ENCODE data around the gene ZC3H15. TPM values are rescaled to one million over a fixed set of nuclear protein-coding genes. Genes with fewer than 3 reads are reported as not detected.
"Not testable (repeated sequence)": the region's sequence is repeated elsewhere in the genome, so short reads cannot be mapped to it uniquely, and the experiment has no call there.

Gene ZC3H15
- total RNA-seq = 10 to 100 TPM; 26.4 to 55.8 TPM

DNA sequence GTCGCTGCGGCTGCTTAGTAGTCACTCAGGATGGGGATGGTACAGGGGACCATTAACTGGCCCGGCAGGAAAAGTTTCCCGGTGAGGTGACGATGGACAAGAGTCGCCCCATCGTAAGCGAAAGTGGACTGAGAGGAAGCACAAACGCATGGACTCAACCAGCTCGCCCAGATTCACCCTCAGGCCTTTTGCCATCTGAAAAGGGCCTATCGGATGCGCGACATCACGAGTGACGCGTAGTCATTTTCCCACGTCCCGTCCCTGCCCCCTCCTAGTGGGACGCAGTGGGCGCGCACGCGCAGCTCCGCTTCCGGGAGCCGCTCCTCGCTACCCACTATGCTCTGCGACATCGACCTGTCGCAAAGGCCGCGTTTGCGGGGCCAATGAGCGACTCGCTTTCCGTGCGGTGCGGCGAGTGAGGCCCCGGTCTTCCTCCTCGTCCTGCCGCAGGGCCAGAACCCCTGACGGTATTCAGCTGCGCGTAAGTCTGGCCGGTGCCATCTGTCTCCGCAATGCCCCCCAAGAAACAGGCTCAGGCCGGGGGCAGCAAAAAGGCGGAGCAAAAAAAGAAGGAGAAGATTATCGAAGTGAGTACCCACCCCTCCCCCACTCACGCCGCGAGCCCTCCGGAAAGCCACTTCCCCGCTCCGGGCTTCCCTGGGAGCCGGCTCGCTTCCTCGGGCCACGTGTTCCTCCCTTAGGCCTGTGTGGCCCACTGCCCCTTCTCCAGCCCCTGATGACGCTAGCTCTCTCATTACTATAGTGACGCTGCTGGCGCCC is at the start of gene ZC3H15:
TSS of gene ZC3H15 (plus strand) at position 390 of the 780 bp plus-strand sequence. CDS start at position 513, 123 bp downstream.
- peak; percentile 99 for ATAC-seq
- peak in 1 of 7 experiments; percentile 20 for TF ChIP-seq CTCF (IDR thresholded peaks at IDR 0.05)
- TF ChIP-seq POLR2A (IDR thresholded peaks at IDR 0.05) = peak; percentile 72 to 93 (median 90)
- 0 to 1% methylated on average over 32 to 63 of the region's 63 CpGs for WGBS, 2 donors

DNA sequence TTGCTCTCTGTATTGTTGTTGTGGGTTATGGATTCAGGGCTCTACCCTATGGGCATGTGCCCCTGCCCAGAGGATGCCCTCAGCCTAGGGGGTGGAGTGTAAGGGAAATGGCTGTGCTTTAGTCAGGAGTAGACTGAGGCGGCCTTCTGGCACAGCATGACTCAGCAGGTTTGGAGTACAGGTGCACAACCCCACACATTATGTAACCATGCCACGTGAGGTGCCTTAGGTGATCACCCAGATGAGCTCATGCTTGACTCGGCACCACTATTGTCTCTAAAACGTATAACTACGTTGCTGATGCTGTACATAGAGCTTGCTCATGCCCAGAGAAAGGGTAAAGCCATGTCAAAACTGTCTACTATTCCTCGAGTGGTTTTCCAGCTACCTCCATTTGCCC is 48.3 kb upstream of the ZC3H15 start:
- intact Hi-C loops (cut with DNase I) = no loop called here
- 90 to 95% methylated on average over 6 of the region's 6 CpGs for WGBS, 2 donors
- H3K4me1 ChIP-seq = no peaks in the 10 kb centered on the region
- H3K9me3 ChIP-seq = no peaks in the 10 kb centered on the region
- no peak for DNase-seq
- TF ChIP-seq POLR2A (IDR thresholded peaks at IDR 0.05) = no peak
- TF ChIP-seq CTCF (IDR thresholded peaks at IDR 0.05) = no peak
- no peak overlapping the region for H3K27ac ChIP-seq
- no peak overlapping the region for H3K4me3 ChIP-seq
- no peaks in the 10 kb centered on the region for H3K36me3 ChIP-seq (replicated peaks in 1 of 2; ENCODE audit: insufficient read depth in 1 of 2, low read depth in 2 of 2)
- no peaks in the 10 kb centered on the region for H3K27me3 ChIP-seq
- ATAC-seq = no peak

More for the DNA sequence above, at the start of gene ZC3H15:
- Histone ChIP-seq H3K9me3 (no peaks in the 10 kb centered on the region), H3K4me1 (peaks cover 46% of the 10 kb centered on the region), H3K27me3 (no peaks in the 10 kb centered on the region), H3K36me3 (replicated peaks in 1 of 2; ENCODE audit: insufficient read depth in 1 of 2, low read depth in 2 of 2) (no peaks in the 10 kb centered on the region), H3K27ac (peak within 1 kb of the TSS; percentile 75 to 89 (median 86)), H3K4me3 (peak within 1 kb of the TSS; percentile 50 to 61)
- peak; percentile 95 to 97 (median 96) for DNase-seq
- intact Hi-C loops (cut with DNase I) = no loop called here

DNA sequence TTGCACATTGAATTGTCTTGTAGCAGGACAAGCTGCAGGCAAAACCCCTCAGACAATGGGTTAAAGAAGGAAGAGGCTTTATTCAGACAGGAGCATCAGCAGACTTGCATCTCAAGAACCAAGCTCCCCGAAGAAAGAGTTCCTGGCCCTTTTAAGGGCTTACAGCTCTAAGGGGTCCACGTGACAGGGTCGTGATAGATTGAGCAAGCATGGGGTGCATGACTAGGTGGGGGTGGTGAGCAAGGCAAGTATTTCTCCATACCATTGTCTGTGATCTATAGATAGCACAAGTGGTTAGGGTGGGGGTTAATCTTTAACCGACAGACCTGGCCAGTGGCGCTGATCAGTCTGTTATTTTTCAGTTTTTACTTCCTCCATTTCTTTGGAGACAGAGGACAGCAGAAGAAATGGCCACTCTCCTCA is 46.4 kb upstream of the ZC3H15 start:
- H3K4me1 ChIP-seq; H3K36me3 ChIP-seq (replicated peaks in 1 of 2; ENCODE audit: insufficient read depth in 1 of 2, low read depth in 2 of 2); H3K9me3 ChIP-seq; H3K27ac ChIP-seq; intact Hi-C loops (cut with DNase I); H3K27me3 ChIP-seq; DNase-seq; H3K4me3 ChIP-seq; ATAC-seq: not testable (repeated sequence)
- WGBS, 2 donors = 87 to 92% methylated on average over 5 of the region's 5 CpGs

GRCh38 chr2:186440506-186440905 is 45.6 kb upstream of the ZC3H15 start:
- Histone ChIP-seq H3K9me3 (no peaks in the 10 kb centered on the region), H3K27ac (no peak overlapping the region), H3K27me3 (no peaks in the 10 kb centered on the region), H3K4me1 (no peaks in the 10 kb centered on the region), H3K36me3 (replicated peaks in 1 of 2; ENCODE audit: insufficient read depth in 1 of 2, low read depth in 2 of 2) (no peaks in the 10 kb centered on the region), H3K4me3 (no peak overlapping the region)
- intact Hi-C loops (cut with DNase I) = no loop called here
- TF ChIP-seq POLR2A (IDR thresholded peaks at IDR 0.05) (no peak), CTCF (IDR thresholded peaks at IDR 0.05) (no peak)
- DNase-seq (peak in 1 of 4 donors; percentile 28), ATAC-seq (peak; percentile 4)
- 48 to 64% methylated on average over 3 of the region's 3 CpGs for WGBS, 2 donors

- H3K4me3 ChIP-seq = no peak overlapping the region
- no peak for TF ChIP-seq POLR2A (IDR thresholded peaks at IDR 0.05)
- no peak for TF ChIP-seq CTCF (IDR thresholded peaks at IDR 0.05)
- H3K36me3 ChIP-seq (replicated peaks in 1 of 2; ENCODE audit: insufficient read depth in 1 of 2, low read depth in 2 of 2) = no peaks in the 10 kb centered on the region
- H3K27ac ChIP-seq = no peak overlapping the region
- H3K27me3 ChIP-seq = no peaks in the 10 kb centered on the region
- H3K4me1 ChIP-seq = no peaks in the 10 kb centered on the region
- intact Hi-C loops (cut with DNase I) = no loop called here
- 94% methylated on average over 3 of the region's 3 CpGs for WGBS, 2 donors
- ATAC-seq (no peak), DNase-seq (no peak)
- H3K9me3 ChIP-seq = no peaks in the 10 kb centered on the region
Observed at GRCh38 chr2:186442885-186443284, 43.2 kb upstream of the ZC3H15 start.
